ENCODE measurements around the gene SUFU.

SUFU gene

GRCh38 chr10:102670871-102671434, 167.2 kb downstream of the SUFU start:
- Histone ChIP-seq H3K9ac (ENCODE audit: low read length) (no peak overlapping the region), H3K27ac (ENCODE audit: low read depth, low read length) (no peak overlapping the region), H3K4me3 (ENCODE audit: insufficient read depth, low read length, poor library complexity, severe bottlenecking) (no peak overlapping the region), H3K79me2 (ENCODE audit: insufficient read depth, low read length) (no peaks in the 10 kb centered on the region), H3F3A (ENCODE audit: insufficient read depth) (no peaks in the 10 kb centered on the region), H3K4me2 (ENCODE audit: low read depth, low read length, poor library complexity, severe bottlenecking) (no peak overlapping the region), H3K27me3 (ENCODE audit: low read length) (no peaks in the 10 kb centered on the region), H3K36me3 (ENCODE audit: low read length) (no peaks in the 10 kb centered on the region), H3K9me2 (replicated peaks; ENCODE audit: insufficient read depth, low read length) (no peaks in the 10 kb centered on the region), H3K9me3 (ENCODE audit: insufficient read depth, low read length) (no peaks in the 10 kb centered on the region), H4K20me1 (ENCODE audit: low read depth, low read length) (no peaks in the 10 kb centered on the region), H2AFZ (ENCODE audit: low read depth, low read length, severe bottlenecking) (no peak overlapping the region)
- TF ChIP-seq, protein P1, sequence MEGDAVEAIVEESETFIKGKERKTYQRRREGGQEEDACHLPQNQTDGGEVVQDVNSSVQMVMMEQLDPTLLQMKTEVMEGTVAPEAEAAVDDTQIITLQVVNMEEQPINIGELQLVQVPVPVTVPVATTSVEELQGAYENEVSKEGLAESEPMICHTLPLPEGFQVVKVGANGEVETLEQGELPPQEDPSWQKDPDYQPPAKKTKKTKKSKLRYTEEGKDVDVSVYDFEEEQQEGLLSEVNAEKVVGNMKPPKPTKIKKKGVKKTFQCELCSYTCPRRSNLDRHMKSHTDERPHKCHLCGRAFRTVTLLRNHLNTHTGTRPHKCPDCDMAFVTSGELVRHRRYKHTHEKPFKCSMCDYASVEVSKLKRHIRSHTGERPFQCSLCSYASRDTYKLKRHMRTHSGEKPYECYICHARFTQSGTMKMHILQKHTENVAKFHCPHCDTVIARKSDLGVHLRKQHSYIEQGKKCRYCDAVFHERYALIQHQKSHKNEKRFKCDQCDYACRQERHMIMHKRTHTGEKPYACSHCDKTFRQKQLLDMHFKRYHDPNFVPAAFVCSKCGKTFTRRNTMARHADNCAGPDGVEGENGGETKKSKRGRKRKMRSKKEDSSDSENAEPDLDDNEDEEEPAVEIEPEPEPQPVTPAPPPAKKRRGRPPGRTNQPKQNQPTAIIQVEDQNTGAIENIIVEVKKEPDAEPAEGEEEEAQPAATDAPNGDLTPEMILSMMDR (IDR thresholded peaks at IDR 0.05; ENCODE audit: insufficient read depth, low read length, poor library complexity, severe bottlenecking) = no peak
- no peak for TF ChIP-seq EZH2phosphoT487 (conservative IDR thresholded peaks at IDR 0.05; ENCODE audit: low read length)

GRCh38 chr10:102673236-102673818, 169.6 kb downstream of the SUFU start:
- no peak overlapping the region for H2AFZ ChIP-seq (ENCODE audit: low read depth, low read length, severe bottlenecking)
- no peaks in the 10 kb centered on the region for H3K27me3 ChIP-seq (ENCODE audit: low read length)
- H3F3A ChIP-seq (ENCODE audit: insufficient read depth) = no peaks in the 10 kb centered on the region
- H3K4me2 ChIP-seq (ENCODE audit: low read depth, low read length, poor library complexity, severe bottlenecking) = no peak overlapping the region
- H3K4me3 ChIP-seq (ENCODE audit: insufficient read depth, low read length, poor library complexity, severe bottlenecking) = no peak overlapping the region
- H3K9me2 ChIP-seq (replicated peaks; ENCODE audit: insufficient read depth, low read length) = no peaks in the 10 kb centered on the region
- no peaks in the 10 kb centered on the region for H4K20me1 ChIP-seq (ENCODE audit: low read depth, low read length)
- no peaks in the 10 kb centered on the region for H3K9me3 ChIP-seq (ENCODE audit: insufficient read depth, low read length)
- no peaks in the 10 kb centered on the region for H3K36me3 ChIP-seq (ENCODE audit: low read length)
- TF ChIP-seq, protein P1 (IDR thresholded peaks at IDR 0.05; ENCODE audit: insufficient read depth, low read length, poor library complexity, severe bottlenecking) = no peak
- no peak for TF ChIP-seq EZH2phosphoT487 (conservative IDR thresholded peaks at IDR 0.05; ENCODE audit: low read length)
- no peak overlapping the region for H3K9ac ChIP-seq (ENCODE audit: low read length)
- H3K27ac ChIP-seq (ENCODE audit: low read depth, low read length) = no peak overlapping the region
- H3K79me2 ChIP-seq (ENCODE audit: insufficient read depth, low read length) = no peaks in the 10 kb centered on the region

- Histone ChIP-seq H4K20me1 (ENCODE audit: low read depth, low read length) (no peaks in the 10 kb centered on the region), H3K4me3 (ENCODE audit: insufficient read depth, low read length, poor library complexity, severe bottlenecking) (no peak overlapping the region), H3K9me3 (ENCODE audit: insufficient read depth, low read length) (no peaks in the 10 kb centered on the region), H3F3A (ENCODE audit: insufficient read depth) (no peaks in the 10 kb centered on the region), H3K4me2 (ENCODE audit: low read depth, low read length, poor library complexity, severe bottlenecking) (no peak overlapping the region), H3K36me3 (ENCODE audit: low read length) (no peaks in the 10 kb centered on the region), H3K27ac (ENCODE audit: low read depth, low read length) (no peak overlapping the region), H3K9me2 (replicated peaks; ENCODE audit: insufficient read depth, low read length) (no peaks in the 10 kb centered on the region), H3K79me2 (ENCODE audit: insufficient read depth, low read length) (no peaks in the 10 kb centered on the region), H2AFZ (ENCODE audit: low read depth, low read length, severe bottlenecking) (no peak overlapping the region), H3K9ac (ENCODE audit: low read length) (no peak overlapping the region), H3K27me3 (ENCODE audit: low read length) (no peaks in the 10 kb centered on the region)
- no peak for TF ChIP-seq EZH2phosphoT487 (conservative IDR thresholded peaks at IDR 0.05; ENCODE audit: low read length)
- TF ChIP-seq, protein P1 (IDR thresholded peaks at IDR 0.05; ENCODE audit: insufficient read depth, low read length, poor library complexity, severe bottlenecking) = no peak
Measured at GRCh38 chr10:102673819-102674511, 170.2 kb downstream of the SUFU start.

Measured in SU-DHL-6 (cell line).